Lung (tissue), 12 donors: ENCODE data around the gene GPC5. TPM values are rescaled to one million over a fixed set of nuclear protein-coding genes. Genes with fewer than 3 reads are reported as not detected.
A peak's percentile ranks its signal among the peaks of the same experiment; 100 is the strongest.

Experiments
- ATAC-seq: fragments of 200-7000 bp; cut with Tn5 transposase; one replicate; pipeline ENCODE4 v1.9.1; 2020; ENCODE audit warnings: moderate number of reproducible peaks; ENCODE audit not compliant: insufficient read depth, low FRiP score
- DNase-seq, 3 donors: peaks; one replicate each; pipeline ENCODE4 v3.0.0-alpha.2; 2013 to 2017
- H3K27ac ChIP-seq, 2 donors: one replicate each; pipeline ENCODE4 v1.5.1; 2013; ENCODE audit warnings: mild to moderate bottlenecking in 2 of 2, moderate library complexity in 2 of 2, control low read depth in 1 of 2, inconsistent platforms in 1 of 2, low read depth in 1 of 2, low read length in 1 of 2
- H3K27me3 ChIP-seq, 3 donors: one replicate each; pipeline ENCODE4 v1.5.1; 2013; ENCODE audit warnings: low read length in 2 of 3; ENCODE audit not compliant: control insufficient read depth in 3 of 3, insufficient read depth in 3 of 3
- H3K36me3 ChIP-seq, 4 donors: one replicate each; pipeline ENCODE4 v1.5.1; 2013; ENCODE audit warnings: low read length in 4 of 4, mild to moderate bottlenecking in 1 of 4, moderate library complexity in 1 of 4; ENCODE audit not compliant: control insufficient read depth in 4 of 4, insufficient read depth in 4 of 4
- H3K4me1 ChIP-seq, 5 donors: one replicate each; pipeline ENCODE4 v1.5.1; 2013; ENCODE audit warnings: low read length in 5 of 5, mild to moderate bottlenecking in 2 of 5, moderate library complexity in 1 of 5; ENCODE audit not compliant: control insufficient read depth in 5 of 5, insufficient read depth in 5 of 5
- H3K4me3 ChIP-seq: one replicate; pipeline ENCODE4 v1.5.1; 2013; ENCODE audit warnings: mild to moderate bottlenecking, control low read depth, moderate library complexity
- H3K9ac ChIP-seq, 2 donors: one replicate each; pipeline ENCODE4 v1.5.1; 2013; ENCODE audit warnings: low read length in 2 of 2, control low read depth in 1 of 2; ENCODE audit not compliant: insufficient read depth in 1 of 2
- H3K9me3 ChIP-seq, 4 donors: one replicate each; pipeline ENCODE4 v1.5.1; 2013; ENCODE audit warnings: low read length in 3 of 4, mild to moderate bottlenecking in 1 of 4, moderate library complexity in 1 of 4; ENCODE audit not compliant: control insufficient read depth in 4 of 4, insufficient read depth in 3 of 4
- WGBS, 2 donors: extraction: QIAGEN DNeasy Blood & Tissue Kit; methylation state at CpG; one replicate each; pipeline ENCODE4 v1.1.7; 2013; 5-methylcytosine and 5-hydroxymethylcytosine counted together
- polyA plus RNA-seq, 2 donors: library from polyadenylated mRNA; stranded (reverse); fragments of 200-250 nt; gene quantifications; one replicate each; pipeline ENCODE4 v1.2.1, GENCODE V29; 2013
- total RNA-seq, 2 donors: library from RNA; depleted of rRNA in 1 of 2; stranded (reverse); fragments of >200 nt in 1 of 2; gene quantifications; one replicate each; pipeline ENCODE4 v1.2.1, GENCODE V29; 2014 to 2021
- TF ChIP-seq, protein P1 (sequence below): IDR thresholded peaks from 2 replicates; pipeline ENCODE4 v1.5.1; 2012; ENCODE audit warnings: mild to moderate bottlenecking; ENCODE audit errors: control extremely low read depth, extremely low read depth
- donor health status: control.
- donor health status: control.
- donor health status: Bipolar disorder and iron deficiency.
- donor health status: healthy.
- donor health status: DM: yes; HTN: yes; CAD: no.

GPC5 gene
- total and polyA plus RNA-seq, 4 donors: 0.55 to 37.3 (median 4.4) TPM

DNA sequence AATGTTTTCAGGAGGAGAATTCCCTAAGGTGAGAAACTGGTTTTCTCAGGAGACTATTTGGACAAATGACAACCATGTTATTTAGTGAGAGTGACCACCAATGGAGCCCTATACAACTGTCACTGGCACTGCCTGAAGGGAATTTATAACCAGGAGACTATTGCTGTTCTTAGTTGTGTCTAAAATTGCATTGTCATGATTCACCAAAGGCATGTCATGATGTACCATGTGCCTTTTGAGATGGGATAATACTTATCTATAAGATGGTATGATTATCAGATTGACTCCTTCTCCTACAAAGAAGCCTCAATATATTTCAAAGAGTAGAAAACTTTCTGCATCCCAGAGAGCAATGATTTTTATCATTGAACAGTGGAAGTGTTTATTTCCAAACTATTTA lies 1088.8 kb downstream of the GPC5 start:
- TF ChIP-seq, protein P1, sequence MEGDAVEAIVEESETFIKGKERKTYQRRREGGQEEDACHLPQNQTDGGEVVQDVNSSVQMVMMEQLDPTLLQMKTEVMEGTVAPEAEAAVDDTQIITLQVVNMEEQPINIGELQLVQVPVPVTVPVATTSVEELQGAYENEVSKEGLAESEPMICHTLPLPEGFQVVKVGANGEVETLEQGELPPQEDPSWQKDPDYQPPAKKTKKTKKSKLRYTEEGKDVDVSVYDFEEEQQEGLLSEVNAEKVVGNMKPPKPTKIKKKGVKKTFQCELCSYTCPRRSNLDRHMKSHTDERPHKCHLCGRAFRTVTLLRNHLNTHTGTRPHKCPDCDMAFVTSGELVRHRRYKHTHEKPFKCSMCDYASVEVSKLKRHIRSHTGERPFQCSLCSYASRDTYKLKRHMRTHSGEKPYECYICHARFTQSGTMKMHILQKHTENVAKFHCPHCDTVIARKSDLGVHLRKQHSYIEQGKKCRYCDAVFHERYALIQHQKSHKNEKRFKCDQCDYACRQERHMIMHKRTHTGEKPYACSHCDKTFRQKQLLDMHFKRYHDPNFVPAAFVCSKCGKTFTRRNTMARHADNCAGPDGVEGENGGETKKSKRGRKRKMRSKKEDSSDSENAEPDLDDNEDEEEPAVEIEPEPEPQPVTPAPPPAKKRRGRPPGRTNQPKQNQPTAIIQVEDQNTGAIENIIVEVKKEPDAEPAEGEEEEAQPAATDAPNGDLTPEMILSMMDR: no peak
- no peak for DNase-seq
- no peak for ATAC-seq
- H3K36me3 ChIP-seq: no peaks in the 10 kb centered on the region
- H3K9ac ChIP-seq: no peak overlapping the region
- no peaks in the 10 kb centered on the region for H3K9me3 ChIP-seq
- H3K4me1 ChIP-seq: no peaks in the 10 kb centered on the region
- H3K4me3 ChIP-seq: no peak overlapping the region
- no peak overlapping the region for H3K27ac ChIP-seq
- no peaks in the 10 kb centered on the region for H3K27me3 ChIP-seq

DNA sequence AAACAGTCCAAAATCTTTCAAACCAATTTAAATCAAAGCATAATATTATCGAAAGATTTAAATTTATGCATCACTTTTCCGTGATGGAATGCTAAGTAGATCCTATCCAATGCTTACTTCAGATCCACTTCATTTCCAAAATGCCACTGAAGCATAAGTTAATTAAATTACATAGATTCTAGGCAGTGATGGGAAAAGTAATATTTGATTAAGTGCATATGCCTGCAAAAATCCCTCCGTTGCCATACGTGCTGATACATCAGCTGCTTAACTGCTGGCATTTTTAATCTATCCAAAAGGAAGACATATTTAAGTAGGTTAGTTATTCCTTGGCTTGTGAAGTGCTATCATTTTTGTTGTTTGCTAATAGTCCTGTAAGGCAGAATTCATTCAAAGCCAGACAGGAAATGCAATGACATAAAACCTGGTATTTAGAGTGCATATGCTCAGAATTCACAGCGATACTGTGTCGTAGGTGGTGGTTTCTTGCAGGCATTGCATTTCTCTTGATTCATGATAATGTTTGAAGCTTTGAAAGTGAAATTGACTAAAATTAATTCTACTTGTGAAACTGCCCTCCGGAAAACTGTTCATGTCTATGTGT lies 1089.9 kb downstream of the GPC5 start:
- TF ChIP-seq, protein P1: no peak
- no peak for ATAC-seq
- H3K36me3 ChIP-seq: no peaks in the 10 kb centered on the region
- peak in 1 of 3 donors; percentile 13 for DNase-seq
- H3K4me1 ChIP-seq: no peaks in the 10 kb centered on the region
- H3K9ac ChIP-seq: no peak overlapping the region
- H3K27me3 ChIP-seq: no peaks in the 10 kb centered on the region
- WGBS, 2 donors: 88 to 90% methylated on average over 7 of the region's 7 CpGs
- H3K27ac ChIP-seq: no peak overlapping the region
- H3K4me3 ChIP-seq: no peak overlapping the region
- no peaks in the 10 kb centered on the region for H3K9me3 ChIP-seq

DNA sequence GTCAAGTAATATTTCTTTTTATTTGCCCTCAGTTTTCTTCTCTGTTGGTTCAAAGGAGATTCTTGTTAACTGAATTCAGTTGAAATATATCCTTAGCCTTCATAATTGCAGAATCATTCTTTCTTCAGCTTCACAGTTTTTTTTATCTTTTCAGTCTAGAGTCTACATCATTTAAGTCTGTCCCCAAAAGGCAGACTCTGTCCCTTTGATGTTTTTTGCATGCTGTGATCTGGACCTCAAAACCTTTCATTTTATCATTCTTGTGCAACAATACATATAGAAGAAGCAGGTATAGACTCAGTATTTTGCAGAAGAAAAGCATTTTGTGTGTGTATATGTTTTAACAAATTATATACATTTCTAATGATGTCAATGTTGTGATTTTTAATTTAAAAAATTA lies 1093.4 kb downstream of the GPC5 start:
- DNase-seq (no peak), ATAC-seq (no peak)
- TF ChIP-seq, protein P1: no peak
- no peak overlapping the region for H3K4me3 ChIP-seq
- H3K27ac ChIP-seq: no peak overlapping the region
- no peaks in the 10 kb centered on the region for H3K27me3 ChIP-seq
- no peak overlapping the region for H3K9ac ChIP-seq
- H3K9me3 ChIP-seq: no peaks in the 10 kb centered on the region
- no peaks in the 10 kb centered on the region for H3K36me3 ChIP-seq
- no peaks in the 10 kb centered on the region for H3K4me1 ChIP-seq

DNA sequence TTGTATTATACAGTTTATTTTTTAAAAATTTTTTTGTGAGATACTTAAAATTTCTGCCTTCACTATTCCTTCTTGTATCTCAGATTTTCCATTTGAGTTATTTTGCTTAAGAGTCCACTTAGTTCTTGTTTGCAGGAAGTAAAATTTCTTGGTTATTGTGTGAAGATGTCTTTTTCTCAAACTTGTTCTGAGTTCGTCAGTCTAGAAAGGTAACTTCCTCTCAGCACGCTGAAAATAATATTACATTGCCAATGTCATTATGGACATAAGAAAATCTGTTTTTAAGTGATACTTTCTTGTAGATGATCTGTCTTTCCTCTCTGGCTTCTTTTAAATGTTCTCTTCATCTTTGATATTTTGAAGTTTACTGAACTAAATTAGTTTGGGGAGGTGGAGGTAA lies 1096.5 kb downstream of the GPC5 start:
- no peaks in the 10 kb centered on the region for H3K36me3 ChIP-seq
- H3K9ac ChIP-seq: no peak overlapping the region
- H3K27ac ChIP-seq: no peak overlapping the region
- peaks cover 0 to 6% (median under 1%) of the 10 kb centered on the region in 4 donors for H3K9me3 ChIP-seq
- DNase-seq (no peak), ATAC-seq (no peak)
- H3K27me3 ChIP-seq: no peaks in the 10 kb centered on the region
- 82 to 92% methylated on average over 2 of the region's 2 CpGs for WGBS, 2 donors
- H3K4me3 ChIP-seq: no peak overlapping the region
- TF ChIP-seq, protein P1: no peak
- no peaks in the 10 kb centered on the region for H3K4me1 ChIP-seq
